RPMI7951 (cell line): Measurements from ENCODE around the gene CDCA7L. TPM values are rescaled to one million over a fixed set of nuclear protein-coding genes. Genes with fewer than 3 reads are reported as not detected.

Experiments used
- DNase-seq: peaks from one replicate; pipeline ENCODE4 v3.0.0-alpha.2; 2012; ENCODE audit warnings: low read depth
- total RNA-seq: library from RNA; depleted of rRNA; stranded (reverse); fragments of >200 nt; shearing (Covaris generic); gene quantifications from 2 replicates; pipeline ENCODE4 v1.2.3, GENCODE V29; 2014; rRNA removed

CDCA7L gene, protein sequence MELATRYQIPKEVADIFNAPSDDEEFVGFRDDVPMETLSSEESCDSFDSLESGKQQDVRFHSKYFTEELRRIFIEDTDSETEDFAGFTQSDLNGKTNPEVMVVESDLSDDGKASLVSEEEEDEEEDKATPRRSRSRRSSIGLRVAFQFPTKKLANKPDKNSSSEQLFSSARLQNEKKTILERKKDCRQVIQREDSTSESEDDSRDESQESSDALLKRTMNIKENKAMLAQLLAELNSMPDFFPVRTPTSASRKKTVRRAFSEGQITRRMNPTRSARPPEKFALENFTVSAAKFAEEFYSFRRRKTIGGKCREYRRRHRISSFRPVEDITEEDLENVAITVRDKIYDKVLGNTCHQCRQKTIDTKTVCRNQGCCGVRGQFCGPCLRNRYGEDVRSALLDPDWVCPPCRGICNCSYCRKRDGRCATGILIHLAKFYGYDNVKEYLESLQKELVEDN
- 65.6 and 66.2 TPM in 2 replicates for total RNA-seq

DNA sequence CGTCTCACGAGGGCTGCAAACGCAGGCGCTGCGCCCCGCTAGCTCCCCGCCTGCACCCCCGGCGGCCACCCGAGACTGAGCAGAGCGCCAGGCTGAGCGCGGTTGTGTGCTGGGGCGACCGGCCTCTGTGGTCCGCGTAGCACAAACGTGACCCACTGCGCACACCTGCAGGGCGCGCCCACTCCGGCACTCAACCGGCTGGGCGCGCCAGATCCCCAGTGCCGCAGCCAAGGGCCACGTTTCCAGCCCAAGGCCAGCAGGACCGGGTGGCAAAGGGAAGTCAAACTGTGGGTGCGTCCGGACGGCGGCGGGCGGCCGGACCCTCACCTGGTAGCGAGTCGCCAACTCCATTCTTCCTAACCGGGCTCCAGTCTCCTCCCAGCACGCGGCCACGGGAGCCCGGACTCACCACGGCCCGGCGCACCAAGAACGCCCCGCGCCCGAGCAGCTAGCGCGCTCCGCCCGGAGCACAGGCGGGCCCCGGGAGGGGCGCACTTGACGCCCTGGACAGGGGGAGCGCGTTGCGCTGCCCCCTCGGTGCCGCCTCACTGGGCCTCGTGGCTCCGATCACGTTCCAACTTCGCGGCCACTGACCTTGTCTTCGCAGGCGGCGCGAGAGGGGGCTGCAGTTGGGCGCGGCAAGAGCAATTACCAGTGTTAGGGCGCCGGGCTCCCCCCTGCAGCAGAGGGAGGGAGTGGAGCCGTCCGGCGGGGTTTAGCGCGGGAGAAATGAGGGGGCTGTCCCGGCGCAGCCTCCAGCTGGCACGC, at the start of gene CDCA7L:
Gene CDCA7L (minus strand): TSS at position 446 of the 768 bp plus-strand sequence. CDS start 95 bp downstream, at position 351.
- DNase-seq: peak; percentile 92

DNA sequence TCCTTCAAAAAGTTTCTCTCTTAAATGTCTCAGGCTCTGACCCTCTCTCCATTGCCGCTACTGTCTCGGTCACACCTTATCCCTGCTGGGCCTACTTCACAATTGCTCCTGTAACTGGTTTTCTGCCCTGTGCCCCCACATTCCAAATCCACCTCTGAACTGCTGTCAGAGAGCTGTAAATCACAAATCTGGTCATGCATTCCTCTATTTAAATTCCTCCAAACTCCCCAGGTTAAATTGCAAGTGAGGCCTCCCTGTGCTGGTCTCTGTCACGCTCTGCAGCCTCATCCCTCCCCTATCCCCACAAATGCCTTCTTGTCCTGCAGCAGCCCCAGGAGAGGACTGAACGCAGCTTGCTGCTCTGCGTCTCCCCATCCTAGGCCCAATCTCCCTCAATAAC, 40.4 kb upstream of the CDCA7L start:
- DNase-seq: no peak

DNA sequence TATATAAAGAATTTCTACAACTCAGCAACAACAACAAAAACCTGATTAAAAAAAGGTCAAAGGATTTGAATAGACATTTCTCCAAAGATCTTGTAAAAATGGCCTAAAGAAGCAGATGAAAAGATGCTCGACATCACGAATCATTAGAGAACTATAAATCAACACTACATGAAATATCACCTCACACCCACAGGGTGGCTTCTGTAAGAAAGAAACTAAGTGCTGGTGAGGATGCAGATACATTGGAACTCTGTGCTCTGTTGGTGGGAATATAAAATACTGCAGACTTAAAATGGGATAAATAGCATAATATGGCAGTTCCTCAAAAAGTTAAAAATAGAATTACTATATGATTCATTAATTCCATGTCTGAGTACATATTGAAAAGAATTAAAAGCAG, 38.3 kb upstream of the CDCA7L start:
- DNase-seq: peak; percentile 11

DNA sequence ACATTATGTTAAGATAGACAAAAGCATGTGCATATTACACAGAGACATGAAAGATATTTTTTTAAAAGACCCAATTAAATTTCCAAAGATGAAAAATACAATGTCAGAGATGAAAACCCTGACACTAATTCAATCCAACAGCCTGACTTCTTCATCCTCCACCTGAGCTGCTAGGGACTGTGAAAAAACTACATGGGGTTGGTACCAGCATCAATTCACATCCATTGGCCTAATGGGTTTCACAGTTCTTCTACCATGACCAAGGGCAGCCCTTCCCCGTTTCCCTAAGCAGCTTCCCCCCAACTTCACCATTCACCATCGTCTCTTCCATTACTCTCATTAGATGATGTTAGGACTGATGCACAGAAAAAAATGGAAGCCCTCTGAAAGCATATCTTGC, 37.4 kb upstream of the CDCA7L start:
- no peak for DNase-seq

DNA sequence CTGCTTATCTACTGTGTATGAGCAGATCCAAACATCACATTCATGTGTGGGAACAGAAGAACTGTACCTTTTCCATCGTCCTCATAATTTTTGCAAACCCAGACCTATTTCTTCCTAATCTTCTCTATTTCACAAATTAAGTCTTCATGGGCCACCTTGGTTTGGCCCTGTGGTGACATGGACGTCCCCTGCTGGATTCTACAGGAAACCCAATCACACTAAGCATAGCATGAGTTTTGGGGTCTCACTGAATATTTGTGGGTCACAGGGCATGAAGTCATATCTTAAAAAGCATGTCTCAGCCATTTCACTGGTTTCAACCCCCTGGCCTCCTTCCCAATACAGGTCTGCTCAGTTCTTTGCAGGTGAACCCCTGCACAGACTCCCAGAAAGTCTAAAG, 35.8 kb upstream of the CDCA7L start:
- DNase-seq: no peak

DNA sequence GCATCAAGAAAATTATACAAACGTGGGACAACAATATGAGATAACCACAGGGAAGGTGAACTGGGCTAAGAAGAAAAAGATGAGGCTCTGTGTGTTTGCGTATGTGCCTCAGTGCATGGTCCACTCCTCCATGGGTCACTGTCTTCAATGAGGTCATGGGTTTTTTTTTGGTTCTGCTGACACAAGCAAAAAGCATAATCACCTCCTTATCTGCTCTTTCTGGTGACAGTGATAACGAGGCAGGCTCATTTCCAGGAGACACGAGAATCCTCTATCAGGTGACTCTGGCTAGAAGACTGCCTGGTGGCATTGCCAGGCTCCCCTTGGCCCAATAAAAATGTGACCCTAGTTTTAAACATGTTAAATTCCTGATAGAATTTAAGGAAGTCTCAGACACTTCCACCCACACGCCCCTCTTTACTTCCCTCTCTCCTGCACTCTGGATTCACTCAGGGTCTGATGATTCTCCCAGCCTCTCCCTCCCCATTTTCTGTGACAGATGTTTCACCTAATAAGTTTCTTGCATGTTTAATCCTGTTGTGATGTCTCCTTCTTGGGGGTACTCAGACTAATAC, 35.3 kb upstream of the CDCA7L start:
- no peak for DNase-seq

DNA sequence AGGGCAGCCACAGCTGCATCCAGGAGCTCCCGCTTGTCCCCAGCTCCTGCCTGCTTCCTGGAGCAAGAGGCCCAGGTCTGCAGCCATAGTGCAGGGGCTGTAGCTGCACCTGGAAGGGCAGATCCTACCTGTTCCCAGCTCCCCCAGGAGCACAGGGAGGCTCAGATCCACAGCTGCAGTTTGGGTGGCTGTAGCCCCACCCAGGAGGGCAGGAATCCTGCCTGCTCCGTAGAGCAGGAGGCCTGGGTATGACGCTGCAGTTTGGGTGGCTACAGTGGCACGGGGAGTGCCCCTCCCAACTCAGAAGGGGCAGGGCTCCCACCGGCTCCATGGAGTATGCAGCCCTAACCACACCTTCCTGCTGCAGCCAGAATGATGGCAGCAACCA, 26.7 kb upstream of the CDCA7L start:
- DNase-seq: peak; percentile 13

DNA sequence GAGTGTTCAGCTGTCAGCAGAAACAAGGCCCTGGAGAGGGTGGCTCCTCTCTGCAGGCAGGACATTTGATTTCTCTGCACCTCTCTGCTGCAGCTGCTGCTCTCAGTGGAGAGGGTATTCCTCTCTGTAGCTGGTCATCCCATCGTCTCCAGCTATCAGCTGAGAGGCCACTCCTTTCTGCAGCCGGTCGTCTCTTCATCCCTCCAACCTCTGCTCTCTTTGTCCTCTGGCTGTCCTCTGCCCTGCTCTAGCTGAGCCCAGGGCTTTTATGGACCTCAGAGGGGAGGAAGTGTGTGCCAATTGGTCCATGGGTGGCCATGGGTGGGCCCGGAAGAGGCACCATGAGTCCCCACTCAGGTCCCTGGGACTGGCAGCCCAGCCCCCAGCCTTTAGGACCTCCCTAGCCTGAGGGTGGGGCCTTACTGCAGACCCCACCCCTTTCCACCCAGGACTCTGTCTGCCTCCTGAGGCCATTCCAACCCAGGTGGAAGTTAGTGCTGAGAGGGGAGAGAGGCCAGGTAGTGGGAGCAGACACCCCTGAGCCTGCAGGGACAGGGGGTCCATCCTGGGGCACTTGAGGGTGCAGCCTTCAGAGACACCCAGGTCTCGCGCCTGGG, 26.2 kb upstream of the CDCA7L start:
- DNase-seq: no peak

DNA sequence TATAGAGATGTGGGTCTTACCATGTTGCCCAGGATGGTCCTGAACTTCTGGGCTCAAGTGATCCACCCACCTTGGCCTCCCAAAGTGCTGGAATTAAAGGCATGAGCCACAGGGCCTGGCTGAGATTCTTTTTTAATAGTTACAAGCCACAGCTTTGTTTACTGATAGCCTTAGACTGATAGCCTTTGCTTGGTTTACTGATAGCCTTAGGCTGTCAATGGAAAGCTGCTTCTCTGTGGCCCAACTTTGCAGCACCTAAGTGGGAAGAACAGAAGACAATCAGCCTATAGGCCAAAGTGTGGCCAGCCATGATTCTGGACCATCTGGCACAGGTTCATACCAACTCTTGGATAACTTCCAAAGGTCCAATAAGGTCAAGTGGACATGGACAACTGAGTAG, 24.1 kb upstream of the CDCA7L start:
- DNase-seq: peak; percentile 29

DNA sequence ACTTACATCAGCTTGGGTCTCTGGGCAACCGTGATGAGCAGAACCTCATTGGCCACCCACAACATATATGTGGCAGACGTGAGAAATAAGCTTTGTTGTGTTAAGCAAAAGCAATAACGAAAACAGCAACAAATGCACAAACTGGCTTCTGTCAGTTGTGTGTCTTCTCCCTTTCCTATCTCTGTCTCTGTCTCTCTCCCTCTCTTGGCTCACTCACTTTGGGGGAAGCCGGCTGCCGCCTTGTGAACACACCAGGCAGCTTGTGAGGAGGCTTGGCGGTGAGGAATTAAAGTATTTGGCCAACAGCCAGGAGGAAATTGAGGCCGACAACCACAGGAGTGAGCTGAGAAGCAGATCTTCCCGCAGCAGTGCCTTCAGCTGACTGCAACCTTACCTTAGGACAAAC, 21.9 kb upstream of the CDCA7L start:
- DNase-seq: peak; percentile 45

DNA sequence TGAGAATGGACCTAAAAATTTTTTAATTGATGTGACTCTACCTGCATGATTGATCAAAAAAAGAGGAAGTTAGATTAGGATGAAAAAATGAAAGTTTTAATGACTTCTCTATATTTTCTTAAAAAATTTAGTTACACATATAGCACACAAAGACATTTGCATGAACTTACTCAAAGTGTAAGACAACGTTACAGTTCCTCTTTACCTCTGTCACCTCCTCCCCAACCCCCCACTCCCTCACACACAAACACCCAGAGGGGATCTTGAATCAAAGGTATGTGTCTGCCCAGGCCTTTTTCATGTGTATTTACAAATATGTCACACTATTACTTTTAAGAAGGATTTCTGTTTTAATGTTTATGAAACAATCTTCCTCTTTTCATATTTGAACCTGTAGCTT, 20.6 kb upstream of the CDCA7L start:
- DNase-seq: no peak

DNA sequence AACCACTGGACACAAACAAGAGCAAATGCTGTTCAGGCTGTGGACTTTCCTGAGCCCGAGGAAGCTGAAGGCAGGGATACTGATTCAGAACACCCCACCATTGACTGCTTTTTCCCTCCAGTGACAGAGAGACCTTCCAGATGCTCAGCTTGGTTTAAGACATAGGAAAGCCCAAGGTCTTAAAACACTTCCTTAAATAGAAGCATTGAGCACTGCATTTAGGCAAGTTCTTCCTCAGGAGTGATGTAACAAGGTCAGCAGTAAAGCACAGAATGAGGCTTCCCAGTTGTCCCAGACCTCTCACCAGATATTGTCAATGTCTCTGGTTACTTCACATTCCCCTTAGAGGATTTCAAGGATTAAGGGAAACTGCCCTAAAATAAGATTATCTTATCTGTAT, 19.6 kb upstream of the CDCA7L start:
- no peak for DNase-seq

DNA sequence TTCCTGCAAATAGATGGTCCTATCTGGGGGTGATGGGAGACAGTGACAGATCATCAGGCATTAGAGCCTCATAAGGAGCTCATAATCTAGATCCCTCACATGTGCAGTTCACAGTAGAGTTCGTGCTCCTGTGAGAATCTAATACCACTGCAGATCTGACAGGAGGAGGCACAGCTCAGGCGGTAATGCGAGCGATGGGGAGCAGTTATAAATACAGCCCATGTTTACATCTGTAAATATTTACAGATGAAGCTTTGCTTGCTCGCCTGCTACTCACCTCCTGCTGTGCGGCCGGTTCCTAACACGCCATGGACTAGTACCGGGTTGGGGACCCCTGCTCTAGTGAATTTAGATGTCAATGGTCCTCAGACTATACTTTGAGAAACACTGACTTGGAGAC, 17.0 kb upstream of the CDCA7L start:
- DNase-seq: no peak

DNA sequence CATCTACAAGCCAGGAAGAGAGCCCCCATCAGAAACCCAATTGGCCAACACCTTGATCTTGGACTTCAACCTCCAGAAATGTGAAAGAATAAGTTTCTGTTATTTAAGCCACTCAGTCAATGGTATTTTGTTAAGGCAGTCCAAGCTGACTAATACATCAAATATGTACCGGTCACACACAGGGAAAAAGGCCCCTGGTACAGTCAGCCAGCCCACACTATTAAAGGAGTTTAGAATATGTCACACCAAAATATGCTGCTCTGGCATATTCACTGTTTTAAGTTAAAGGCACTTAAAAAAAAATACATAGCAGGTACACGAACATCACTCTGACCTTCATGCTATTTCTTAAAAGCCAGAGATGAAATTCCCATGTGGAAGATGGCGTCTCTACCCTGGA, 15.2 kb upstream of the CDCA7L start:
- peak; percentile 86 for DNase-seq

DNA sequence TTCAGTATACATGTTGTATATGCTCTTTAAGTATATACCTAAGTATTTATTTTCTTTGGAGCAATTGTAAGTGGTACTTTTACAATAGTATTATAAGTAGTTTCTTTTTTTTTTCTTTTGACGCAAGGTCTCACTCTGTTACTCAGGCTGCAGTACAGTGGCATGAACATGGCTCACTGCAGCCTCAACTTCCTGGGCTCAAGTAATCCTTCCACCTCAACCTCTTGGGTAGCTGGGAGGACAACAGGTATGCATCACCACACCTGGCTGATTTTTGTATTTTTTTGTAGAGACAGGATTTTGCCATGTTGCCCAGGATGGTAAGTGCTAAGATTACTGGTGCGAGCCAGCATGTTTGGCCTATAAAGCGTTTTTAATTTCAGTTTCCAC, 13.7 kb upstream of the CDCA7L start:
- DNase-seq: no peak

DNA sequence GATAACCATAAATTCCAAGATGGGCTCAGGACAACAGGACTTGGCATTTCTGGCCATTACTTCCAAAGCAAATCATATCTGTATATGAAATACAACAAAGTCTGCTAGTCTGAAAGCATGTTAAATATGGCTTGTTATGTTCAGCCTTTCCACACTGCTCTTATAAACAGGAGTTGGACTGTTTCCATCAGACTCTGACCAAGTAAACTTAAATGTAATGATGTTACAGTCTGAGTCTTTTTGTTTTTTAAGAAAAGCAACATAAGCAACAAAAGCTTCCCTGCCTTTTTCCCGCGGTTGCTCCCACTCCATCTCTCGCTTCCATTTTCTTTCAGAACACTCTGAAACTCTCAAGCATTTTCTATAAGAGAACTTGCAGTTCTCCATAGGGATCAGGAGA, 8.1 kb upstream of the CDCA7L start:
- no peak for DNase-seq

DNA sequence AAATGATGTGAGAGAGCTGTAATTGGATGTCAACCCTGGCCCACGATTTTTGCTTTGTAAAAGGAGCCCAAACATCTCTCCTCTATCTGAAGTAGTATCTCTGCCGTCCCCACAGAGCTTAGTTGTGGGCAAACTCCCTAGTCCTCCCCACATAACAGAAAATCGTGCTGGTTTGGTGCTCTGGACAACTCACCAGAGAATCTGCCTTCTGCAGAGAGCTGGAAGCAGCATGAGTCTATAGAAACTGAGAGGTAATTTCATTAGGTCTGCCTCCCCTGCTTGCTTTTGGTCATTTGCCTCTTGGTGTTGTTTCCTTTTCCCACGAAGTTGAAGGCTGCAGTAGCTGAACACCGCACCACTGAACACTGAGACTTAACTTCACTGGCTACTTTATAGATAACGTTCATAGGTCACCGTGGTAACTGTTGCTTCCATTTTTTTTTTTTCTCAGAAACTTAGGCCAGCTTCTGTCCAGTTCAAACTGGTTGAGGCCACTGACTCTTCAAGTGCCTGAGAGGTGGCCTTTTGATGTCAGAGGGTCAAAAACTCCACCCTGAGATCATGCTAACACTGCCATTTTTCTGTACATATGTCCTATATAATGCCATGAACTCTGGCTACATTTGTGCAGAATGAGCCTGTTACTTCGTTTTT, 3.3 kb upstream of the CDCA7L start:
- no peak for DNase-seq

DNA sequence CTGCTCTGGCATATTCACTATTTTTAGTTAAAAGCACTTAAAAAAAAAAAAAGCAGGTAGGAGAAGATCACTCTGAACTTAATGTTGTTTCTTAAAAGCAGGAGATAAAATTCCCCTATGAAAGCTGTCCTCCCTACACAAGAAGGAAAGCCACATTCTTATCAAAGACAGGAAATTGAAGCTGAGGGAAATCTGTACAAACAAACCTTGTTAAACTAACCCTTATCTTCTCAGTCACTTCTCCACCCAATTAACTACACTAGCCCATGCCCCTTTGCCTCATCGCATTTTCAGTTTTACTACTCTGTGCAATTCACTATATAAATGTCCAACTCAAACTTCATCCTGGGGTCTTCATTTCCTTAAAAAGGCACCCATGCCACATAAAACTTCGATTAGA, 2.7 kb upstream of the CDCA7L start:
- no peak for DNase-seq

DNA sequence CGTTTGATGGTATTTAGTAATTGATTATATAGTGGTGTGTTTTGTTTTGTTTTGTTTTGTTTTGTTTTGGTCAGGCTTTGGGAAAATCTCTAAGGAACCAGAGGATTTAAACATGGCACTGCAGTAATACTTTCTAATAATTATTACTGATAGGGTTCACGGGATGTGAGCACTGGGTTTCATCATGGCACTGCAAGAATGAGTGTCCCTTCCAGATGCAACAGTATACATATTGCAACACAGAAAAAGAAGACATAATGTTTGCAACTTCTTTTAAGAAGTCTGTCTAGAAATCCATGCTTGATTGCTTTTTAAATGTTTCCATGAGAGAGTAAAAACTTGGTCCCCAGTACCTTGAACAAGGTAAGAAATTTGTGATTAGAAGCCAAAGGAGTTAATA, 2.2 kb upstream of the CDCA7L start:
- no peak for DNase-seq

DNA sequence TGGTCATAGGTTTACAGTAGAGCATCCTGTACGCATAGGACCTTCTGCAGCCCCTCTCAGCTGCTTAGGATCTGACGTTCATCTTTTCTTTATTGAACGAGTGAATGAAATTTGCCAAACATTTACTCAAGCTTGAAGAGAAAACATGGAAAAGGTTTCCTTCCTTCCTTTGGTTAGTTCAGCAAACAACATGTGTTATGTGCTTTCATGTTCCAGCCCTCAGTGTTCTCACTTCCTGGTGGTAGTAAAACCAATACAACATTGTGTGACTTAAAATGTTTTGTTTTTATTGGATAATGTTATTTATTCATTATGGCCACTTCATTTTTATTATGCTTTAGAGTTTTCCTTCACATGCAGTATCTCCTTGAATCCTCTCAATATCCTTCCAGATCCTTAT, 1.4 kb upstream of the CDCA7L start:
- DNase-seq: no peak

DNA sequence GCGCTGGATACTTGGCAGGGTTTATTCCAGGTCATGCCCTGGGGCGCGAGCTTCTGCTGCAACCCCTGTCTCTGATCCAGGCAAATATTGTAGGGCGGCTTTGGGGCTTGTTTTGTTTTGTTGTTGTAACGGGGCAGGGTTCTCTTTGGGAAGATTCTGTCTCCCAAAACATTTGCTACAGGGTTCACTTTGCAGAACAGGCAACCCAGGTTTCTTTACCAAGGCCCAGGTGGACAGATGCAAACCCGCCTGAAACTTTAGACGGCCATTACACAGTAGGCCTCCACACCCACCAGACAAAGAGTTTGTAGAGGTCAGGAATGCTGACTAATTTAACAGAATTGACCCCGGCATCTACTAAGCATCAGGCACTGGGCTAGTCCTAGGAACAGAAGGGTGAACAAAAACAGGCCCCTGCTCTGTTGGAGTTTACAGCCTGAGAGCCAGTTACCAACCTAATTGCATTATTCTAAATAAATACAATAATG, 567 bp upstream of the CDCA7L start:
- no peak for DNase-seq
